ENCODE data around the gene CALN1.

The CALN1 gene

DNA sequence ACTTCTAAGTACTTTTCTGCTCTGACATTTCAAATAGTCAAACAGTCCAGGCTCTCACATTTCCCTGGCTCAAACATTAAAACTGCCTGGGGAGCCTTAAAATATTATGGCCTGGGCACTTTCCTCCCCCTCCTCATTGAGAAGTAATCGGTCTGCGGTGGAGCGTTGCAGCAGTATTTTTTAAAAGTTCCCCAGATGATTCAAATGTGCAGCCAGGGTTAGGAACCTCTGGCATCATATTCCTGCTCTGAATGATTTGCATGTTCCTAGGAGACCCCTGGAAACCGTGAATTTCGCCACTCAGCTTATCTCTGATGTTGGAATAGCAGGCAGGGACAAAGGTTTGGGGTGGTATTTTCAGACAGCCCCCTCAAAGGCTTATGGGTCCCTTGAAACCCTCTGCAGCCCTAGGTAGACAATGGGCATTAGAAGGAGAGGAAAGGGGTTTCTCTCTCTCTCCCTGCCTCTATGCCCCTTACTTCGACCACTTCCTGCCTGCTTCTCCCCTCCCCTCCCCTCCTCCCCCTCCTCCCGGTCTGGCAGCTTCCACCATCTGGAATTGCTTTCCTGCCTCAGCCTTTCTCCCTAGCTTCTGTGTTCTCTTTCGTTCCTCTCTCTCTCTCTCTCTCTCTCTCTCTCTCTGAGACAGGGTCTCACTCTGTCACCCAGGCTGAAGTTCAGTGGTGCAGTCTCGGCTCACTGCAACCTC lies 658.0 kb downstream of the CALN1 start:
- Histone ChIP-seq H3K79me2 (ENCODE audit: low read length) (no peaks in the 10 kb centered on the region), H3F3A (ENCODE audit: insufficient read depth, low read length) (no peaks in the 10 kb centered on the region), H3K4me1 (ENCODE audit: low read length) (no peaks in the 10 kb centered on the region), H3K9me2 (replicated peaks; ENCODE audit: insufficient read depth, low read length) (no peaks in the 10 kb centered on the region), H4K20me1 (ENCODE audit: insufficient read depth, low read length) (no peaks in the 10 kb centered on the region), H3K36me3 (replicated peaks; ENCODE audit: insufficient read depth, low read length) (no peaks in the 10 kb centered on the region), H2AFZ (ENCODE audit: low read length) (no peak overlapping the region), H3K27me3 (replicated peaks; ENCODE audit: insufficient read depth, low read length) (no peaks in the 10 kb centered on the region), H3K9me3 (replicated peaks; ENCODE audit: insufficient read depth, low read length) (no peaks in the 10 kb centered on the region), H3K27ac (ENCODE audit: low read length) (no peak overlapping the region), H3K4me3 (ENCODE audit: low read length) (no peak overlapping the region), H3K9ac (ENCODE audit: low read length) (no peak overlapping the region), H3K4me2 (ENCODE audit: low read depth, low read length) (no peak overlapping the region)
- DNase-seq = no peak
- TF ChIP-seq, protein P1, sequence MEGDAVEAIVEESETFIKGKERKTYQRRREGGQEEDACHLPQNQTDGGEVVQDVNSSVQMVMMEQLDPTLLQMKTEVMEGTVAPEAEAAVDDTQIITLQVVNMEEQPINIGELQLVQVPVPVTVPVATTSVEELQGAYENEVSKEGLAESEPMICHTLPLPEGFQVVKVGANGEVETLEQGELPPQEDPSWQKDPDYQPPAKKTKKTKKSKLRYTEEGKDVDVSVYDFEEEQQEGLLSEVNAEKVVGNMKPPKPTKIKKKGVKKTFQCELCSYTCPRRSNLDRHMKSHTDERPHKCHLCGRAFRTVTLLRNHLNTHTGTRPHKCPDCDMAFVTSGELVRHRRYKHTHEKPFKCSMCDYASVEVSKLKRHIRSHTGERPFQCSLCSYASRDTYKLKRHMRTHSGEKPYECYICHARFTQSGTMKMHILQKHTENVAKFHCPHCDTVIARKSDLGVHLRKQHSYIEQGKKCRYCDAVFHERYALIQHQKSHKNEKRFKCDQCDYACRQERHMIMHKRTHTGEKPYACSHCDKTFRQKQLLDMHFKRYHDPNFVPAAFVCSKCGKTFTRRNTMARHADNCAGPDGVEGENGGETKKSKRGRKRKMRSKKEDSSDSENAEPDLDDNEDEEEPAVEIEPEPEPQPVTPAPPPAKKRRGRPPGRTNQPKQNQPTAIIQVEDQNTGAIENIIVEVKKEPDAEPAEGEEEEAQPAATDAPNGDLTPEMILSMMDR (IDR thresholded peaks at IDR 0.05; ENCODE audit: low read length) = no peak
- no peak for TF ChIP-seq EZH2phosphoT487 (IDR thresholded peaks at IDR 0.05; ENCODE audit: low read length)
- TF ChIP-seq EZH2 (optimal IDR thresholded peaks at IDR 0.05; ENCODE audit: low read depth, low read length) = no peak

DNA sequence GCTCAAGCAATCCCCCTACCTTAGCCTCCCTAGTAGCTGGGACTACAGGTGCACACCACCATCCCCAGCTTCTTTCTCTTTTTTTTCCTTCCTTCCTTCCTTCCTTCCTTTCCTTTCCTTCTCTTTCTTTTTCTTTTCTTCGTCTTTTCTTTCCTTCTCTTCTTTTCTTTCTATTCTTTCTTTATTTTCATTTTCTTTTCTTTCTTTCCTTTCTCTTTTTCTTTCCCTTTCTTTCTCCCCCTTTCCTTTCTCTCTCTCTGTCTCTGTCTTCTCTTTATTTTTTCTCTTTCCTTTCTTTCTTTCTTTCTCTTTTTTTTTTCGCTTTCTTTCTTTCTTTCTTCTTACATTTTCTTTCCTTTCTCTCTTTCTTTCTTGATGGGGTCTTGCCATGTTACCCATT lies 658.9 kb downstream of the CALN1 start:
- H3K9ac ChIP-seq (ENCODE audit: low read length) = no peak overlapping the region
- H3K9me2 ChIP-seq (replicated peaks; ENCODE audit: insufficient read depth, low read length) = no peaks in the 10 kb centered on the region
- no peaks in the 10 kb centered on the region for H3K4me1 ChIP-seq (ENCODE audit: low read length)
- H3F3A ChIP-seq (ENCODE audit: insufficient read depth, low read length) = no peaks in the 10 kb centered on the region
- H3K36me3 ChIP-seq (replicated peaks; ENCODE audit: insufficient read depth, low read length) = no peaks in the 10 kb centered on the region
- no peaks in the 10 kb centered on the region for H3K9me3 ChIP-seq (replicated peaks; ENCODE audit: insufficient read depth, low read length)
- TF ChIP-seq EZH2phosphoT487 (IDR thresholded peaks at IDR 0.05; ENCODE audit: low read length) = no peak
- TF ChIP-seq, protein P1 (IDR thresholded peaks at IDR 0.05; ENCODE audit: low read length) = no peak
- no peak for TF ChIP-seq EZH2 (optimal IDR thresholded peaks at IDR 0.05; ENCODE audit: low read depth, low read length)
- no peaks in the 10 kb centered on the region for H3K79me2 ChIP-seq (ENCODE audit: low read length)
- H2AFZ ChIP-seq (ENCODE audit: low read length) = no peak overlapping the region
- no peak overlapping the region for H3K4me3 ChIP-seq (ENCODE audit: low read length)
- no peaks in the 10 kb centered on the region for H3K27me3 ChIP-seq (replicated peaks; ENCODE audit: insufficient read depth, low read length)
- H3K4me2 ChIP-seq (ENCODE audit: low read depth, low read length) = no peak overlapping the region
- no peak overlapping the region for H3K27ac ChIP-seq (ENCODE audit: low read length)
- no peaks in the 10 kb centered on the region for H4K20me1 ChIP-seq (ENCODE audit: insufficient read depth, low read length)
- DNase-seq = no peak

DNA sequence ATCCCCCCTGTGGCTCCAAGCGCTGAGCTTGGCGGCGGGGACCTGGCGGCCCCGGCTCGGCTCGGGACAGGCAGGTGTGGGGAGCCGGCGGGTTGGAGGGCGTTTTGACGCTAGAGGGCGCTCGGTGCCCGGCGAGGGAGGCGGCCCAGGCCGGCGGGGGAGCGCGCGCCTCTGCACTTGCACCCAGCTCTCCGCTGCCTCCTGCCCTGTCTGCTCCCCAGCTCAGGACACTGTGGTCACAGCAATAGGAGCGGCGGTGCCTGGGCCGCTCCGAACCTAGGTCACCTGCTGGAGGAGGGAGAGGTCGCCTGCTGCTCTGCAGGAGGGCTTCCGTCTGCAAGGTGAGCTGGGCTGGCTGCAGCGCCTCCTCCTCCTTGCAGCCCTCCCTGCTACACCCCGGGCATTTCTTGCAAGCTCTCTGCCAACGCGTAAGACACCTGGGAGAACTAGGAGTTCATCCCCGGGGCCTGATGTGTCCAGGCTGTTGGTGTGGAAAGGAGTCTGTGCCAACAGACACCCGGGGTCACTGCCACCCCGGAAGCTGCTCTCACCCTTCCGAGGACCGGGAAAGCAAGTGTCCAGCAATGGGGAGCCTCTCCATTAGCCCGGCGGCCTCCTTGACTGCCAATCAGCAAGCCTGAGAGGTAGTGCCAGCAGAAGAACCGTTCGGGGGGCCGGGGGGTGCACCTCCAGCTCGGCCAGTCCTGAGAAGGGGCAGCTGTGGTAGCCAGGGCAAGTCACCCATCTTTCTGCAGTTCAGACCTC lies 659.8 kb downstream of the CALN1 start:
- H3K9ac ChIP-seq (ENCODE audit: low read length) = no peak overlapping the region

More for the DNA sequence above, 659.8 kb downstream of the CALN1 start:
- no peaks in the 10 kb centered on the region for H4K20me1 ChIP-seq (ENCODE audit: insufficient read depth, low read length)
- H3K4me1 ChIP-seq (ENCODE audit: low read length) = no peaks in the 10 kb centered on the region
- no peaks in the 10 kb centered on the region for H3K9me3 ChIP-seq (replicated peaks; ENCODE audit: insufficient read depth, low read length)
- TF ChIP-seq, protein P1 (IDR thresholded peaks at IDR 0.05; ENCODE audit: low read length) = peak; percentile 64
- TF ChIP-seq EZH2phosphoT487 (IDR thresholded peaks at IDR 0.05; ENCODE audit: low read length) (no peak), EZH2 (optimal IDR thresholded peaks at IDR 0.05; ENCODE audit: low read depth, low read length) (no peak)
- H3K36me3 ChIP-seq (replicated peaks; ENCODE audit: insufficient read depth, low read length) = no peaks in the 10 kb centered on the region
- peak; percentile 58 for DNase-seq
- no peaks in the 10 kb centered on the region for H3K79me2 ChIP-seq (ENCODE audit: low read length)
- peak overlapping the region; percentile 62 for H3K4me2 ChIP-seq (ENCODE audit: low read depth, low read length)
- no peaks in the 10 kb centered on the region for H3K9me2 ChIP-seq (replicated peaks; ENCODE audit: insufficient read depth, low read length)
- H2AFZ ChIP-seq (ENCODE audit: low read length) = peak overlapping the region; percentile 65; the same call in 1 of the 2 replicates
- H3F3A ChIP-seq (ENCODE audit: insufficient read depth, low read length) = no peaks in the 10 kb centered on the region
- H3K27me3 ChIP-seq (replicated peaks; ENCODE audit: insufficient read depth, low read length) = no peaks in the 10 kb centered on the region
- no peak overlapping the region for H3K27ac ChIP-seq (ENCODE audit: low read length)
- H3K4me3 ChIP-seq (ENCODE audit: low read length) = peak overlapping the region; percentile 46; the same call in 1 of the 2 replicates
